Fibroblast of mammary gland (primary cell): ENCODE data around the gene GNG2.

Experiments
- DNase-seq: peaks from one replicate; pipeline ENCODE4 v3.0.0-alpha.2; 2010; ENCODE audit warnings: low read depth
- H3K4me3 ChIP-seq: 2 replicates; pipeline ENCODE4 v1.5.1; 2011; ENCODE audit warnings: low read depth, mild to moderate bottlenecking, low read length, moderate library complexity; ENCODE audit not compliant: control insufficient read depth
- TF ChIP-seq, protein P1 (sequence below): conservative IDR thresholded peaks from 2 replicates; pipeline ENCODE4 v1.5.1; 2011; ENCODE audit warnings: low read depth, low read length, inconsistent platforms; ENCODE audit not compliant: control insufficient read depth, insufficient read depth

GNG2 gene

DNA sequence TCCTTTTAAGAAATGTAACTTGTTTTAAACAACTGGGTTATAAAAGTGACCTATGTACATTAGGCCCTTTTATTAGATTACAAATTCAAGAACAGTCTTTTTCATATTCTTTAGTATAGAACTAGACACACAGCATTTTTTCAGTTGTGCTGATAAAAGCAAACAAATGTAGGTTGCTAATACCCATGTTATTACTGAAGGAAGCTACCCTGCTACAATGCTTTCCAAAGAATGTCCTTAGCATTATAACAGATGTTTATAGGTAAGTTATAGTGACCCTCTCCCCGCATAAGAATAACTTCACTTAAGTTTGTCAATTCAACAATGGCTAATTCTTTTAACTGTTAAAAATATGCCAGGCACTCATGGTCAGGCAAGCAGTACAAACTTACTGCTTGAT, 146.8 kb downstream of the GNG2 start:
- no peak for DNase-seq
- H3K4me3 ChIP-seq, result no peak overlapping the region
- TF ChIP-seq, protein P1, sequence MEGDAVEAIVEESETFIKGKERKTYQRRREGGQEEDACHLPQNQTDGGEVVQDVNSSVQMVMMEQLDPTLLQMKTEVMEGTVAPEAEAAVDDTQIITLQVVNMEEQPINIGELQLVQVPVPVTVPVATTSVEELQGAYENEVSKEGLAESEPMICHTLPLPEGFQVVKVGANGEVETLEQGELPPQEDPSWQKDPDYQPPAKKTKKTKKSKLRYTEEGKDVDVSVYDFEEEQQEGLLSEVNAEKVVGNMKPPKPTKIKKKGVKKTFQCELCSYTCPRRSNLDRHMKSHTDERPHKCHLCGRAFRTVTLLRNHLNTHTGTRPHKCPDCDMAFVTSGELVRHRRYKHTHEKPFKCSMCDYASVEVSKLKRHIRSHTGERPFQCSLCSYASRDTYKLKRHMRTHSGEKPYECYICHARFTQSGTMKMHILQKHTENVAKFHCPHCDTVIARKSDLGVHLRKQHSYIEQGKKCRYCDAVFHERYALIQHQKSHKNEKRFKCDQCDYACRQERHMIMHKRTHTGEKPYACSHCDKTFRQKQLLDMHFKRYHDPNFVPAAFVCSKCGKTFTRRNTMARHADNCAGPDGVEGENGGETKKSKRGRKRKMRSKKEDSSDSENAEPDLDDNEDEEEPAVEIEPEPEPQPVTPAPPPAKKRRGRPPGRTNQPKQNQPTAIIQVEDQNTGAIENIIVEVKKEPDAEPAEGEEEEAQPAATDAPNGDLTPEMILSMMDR, result no peak

DNA sequence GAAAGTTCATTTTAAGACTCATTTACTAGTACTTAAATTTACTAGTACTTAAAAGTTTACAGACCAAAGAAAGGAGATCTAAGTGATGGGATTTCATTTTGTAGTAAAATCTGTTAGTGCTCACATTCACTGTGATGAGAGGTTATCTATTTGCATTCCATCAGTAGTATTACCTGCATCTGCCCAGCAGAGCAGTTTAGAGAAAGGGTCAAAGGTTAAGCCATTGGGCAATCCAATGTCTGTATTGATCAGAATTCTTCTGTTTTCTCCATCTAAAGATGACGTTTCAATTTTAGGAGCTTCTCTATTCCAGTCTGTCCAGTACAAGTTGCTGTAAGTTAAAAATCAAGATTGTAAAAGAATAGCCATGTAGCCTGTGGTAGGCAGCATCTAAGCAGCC, 147.2 kb downstream of the GNG2 start:
- H3K4me3 ChIP-seq, result no peak overlapping the region
- TF ChIP-seq, protein P1, result no peak
- DNase-seq, result no peak

DNA sequence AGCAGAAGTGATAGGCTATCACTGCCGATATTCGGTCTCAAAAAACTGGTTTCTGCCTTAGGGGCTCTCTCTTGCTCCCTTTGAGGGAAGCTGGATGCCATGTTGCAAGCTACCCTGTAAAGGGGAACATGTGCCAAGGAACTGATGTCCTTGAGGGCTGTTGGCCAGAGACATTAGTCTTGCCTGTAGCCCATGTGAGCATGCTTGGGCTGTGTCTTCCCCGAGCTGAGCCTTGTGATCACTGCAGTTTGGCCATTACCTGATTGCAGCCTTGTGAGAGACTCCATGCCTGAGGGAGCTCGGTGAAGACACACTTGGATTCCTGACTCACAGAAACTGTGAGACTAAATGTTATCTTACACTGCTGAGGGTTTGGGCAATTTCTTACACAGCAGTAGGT, 147.7 kb downstream of the GNG2 start:
- no peak for DNase-seq
- TF ChIP-seq, protein P1, result no peak
- no peak overlapping the region for H3K4me3 ChIP-seq

DNA sequence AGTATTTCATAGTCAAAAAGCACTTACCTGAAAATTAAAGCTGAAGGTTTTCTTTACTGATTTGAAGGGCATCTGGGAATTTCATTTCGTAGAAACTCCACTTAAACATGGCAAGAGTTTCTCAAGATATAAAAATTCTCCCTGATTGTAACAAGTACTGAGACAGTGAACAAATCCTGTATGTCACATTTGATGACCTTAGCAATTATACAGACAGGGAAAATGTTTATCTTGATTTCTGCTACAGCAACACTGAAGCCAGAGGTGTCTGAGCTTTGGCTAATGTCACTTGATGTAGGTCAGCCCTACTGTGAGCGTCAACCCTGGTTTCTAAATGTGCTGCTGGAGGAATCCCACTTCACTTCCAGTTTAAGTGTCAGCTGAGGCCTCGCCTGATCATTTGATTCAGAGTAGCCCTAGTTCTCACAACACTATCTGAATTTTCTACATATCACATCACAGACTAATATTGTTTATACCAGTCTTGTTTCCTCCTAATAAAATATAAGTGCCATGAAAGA, 149.8 kb downstream of the GNG2 start:
- no peak overlapping the region for H3K4me3 ChIP-seq
- TF ChIP-seq, protein P1, result no peak
- no peak for DNase-seq

DNA sequence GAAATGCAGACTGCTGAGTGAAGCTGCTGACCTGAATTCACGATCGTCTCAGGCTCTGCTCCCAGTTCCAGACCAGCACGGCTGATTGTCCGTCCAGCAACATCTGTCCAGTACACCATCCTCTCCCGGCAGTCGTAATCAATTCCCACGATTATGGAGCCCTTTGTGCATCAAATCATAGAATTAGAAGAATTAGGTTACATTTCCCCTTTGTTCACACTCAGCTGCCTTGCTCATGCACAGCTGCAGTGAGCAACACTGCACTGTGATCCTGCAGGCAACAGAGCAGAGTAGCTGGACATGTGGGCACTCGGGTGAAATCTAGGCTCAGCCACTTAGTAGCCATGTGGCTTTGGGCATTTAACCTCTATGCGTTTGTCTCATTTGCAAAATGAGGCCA, 151.1 kb downstream of the GNG2 start:
- H3K4me3 ChIP-seq, result no peak overlapping the region
- no peak for DNase-seq
- TF ChIP-seq, protein P1, result no peak

DNA sequence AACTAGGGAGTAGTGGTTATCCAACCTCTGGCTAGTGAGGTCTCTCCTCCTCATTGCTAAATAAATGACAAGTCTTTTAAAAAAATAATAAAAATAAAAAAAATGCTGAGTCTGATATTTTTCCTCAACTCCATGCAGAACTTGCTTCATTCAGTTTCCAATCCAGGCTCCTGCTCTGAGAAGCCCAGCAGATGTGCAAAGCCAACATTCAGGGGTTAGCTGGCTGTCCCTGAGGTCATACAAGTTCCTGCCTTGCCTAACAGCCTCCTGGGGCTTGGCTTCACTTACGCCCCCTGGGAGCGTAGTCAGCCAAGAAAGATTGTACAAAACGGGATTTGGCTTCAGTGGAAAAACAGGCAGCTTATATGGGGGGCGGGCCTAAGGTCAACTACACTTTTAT, 152.2 kb downstream of the GNG2 start:
- H3K4me3 ChIP-seq, result no peak overlapping the region
- TF ChIP-seq, protein P1, result no peak
- DNase-seq, result peak; percentile 88
